Posterior vena cava (tissue), 2 donors: ENCODE results near the gene TMOD1. TPM values are rescaled to one million over a fixed set of nuclear protein-coding genes. Genes with fewer than 3 reads are reported as not detected.
A peak's percentile ranks its signal among the peaks of the same experiment; 100 is the strongest.
"Not testable (repeated sequence)": the region's sequence is repeated elsewhere in the genome, so short reads cannot be mapped to it uniquely, and the experiment has no call there.

Experiments
- DNase-seq: peaks from one replicate; pipeline ENCODE4 v3.0.0-alpha.2; 2020; ENCODE audit warnings: low spot score
- intact Hi-C, 2 donors: fragments of 100-400 bp; cut with DNase I; formaldehyde crosslinking; loops; one replicate each; pipeline versions ENCODE4 v1.14.1 to v1.14.2; 2022 to 2023
- total RNA-seq, 2 donors: library from RNA; stranded (reverse); fragmentation: NEBNext Ultra II Directional; extraction: Animal tissue kit (Norgen Biotek cat#: 25700); gene quantifications; one replicate each; pipeline ENCODE4 v1.2.1, GENCODE V29; 2021
- donor health status: DM: yes; HTN: yes; CAD: no.
- donor health status: DM: yes; HTN: yes; CAD: no.

Gene TMOD1
- total RNA-seq, 2 donors from 2014 or later = 57.8 to 72.1 TPM

DNA sequence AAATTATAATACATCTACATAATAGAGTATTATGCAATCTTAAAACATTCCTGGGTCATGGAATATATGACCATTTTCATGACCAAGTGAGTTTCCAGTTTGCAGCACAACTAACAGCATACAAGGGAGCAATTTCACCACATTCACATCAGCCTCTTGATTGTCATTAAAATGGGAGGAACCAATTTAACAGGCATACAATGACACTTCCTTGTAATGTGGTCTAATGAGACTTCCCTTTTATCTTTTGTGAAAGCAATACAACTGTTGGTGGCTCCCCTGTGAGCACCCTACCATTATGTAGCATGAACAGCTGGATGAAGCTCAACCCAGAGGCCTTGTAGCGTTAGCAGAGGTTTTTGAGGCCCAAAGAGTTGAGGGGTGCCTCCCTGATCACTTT is 13.6 kb upstream of the TMOD1 start:
- DNase-seq = no peak
- intact Hi-C loops = no loop called here

DNA sequence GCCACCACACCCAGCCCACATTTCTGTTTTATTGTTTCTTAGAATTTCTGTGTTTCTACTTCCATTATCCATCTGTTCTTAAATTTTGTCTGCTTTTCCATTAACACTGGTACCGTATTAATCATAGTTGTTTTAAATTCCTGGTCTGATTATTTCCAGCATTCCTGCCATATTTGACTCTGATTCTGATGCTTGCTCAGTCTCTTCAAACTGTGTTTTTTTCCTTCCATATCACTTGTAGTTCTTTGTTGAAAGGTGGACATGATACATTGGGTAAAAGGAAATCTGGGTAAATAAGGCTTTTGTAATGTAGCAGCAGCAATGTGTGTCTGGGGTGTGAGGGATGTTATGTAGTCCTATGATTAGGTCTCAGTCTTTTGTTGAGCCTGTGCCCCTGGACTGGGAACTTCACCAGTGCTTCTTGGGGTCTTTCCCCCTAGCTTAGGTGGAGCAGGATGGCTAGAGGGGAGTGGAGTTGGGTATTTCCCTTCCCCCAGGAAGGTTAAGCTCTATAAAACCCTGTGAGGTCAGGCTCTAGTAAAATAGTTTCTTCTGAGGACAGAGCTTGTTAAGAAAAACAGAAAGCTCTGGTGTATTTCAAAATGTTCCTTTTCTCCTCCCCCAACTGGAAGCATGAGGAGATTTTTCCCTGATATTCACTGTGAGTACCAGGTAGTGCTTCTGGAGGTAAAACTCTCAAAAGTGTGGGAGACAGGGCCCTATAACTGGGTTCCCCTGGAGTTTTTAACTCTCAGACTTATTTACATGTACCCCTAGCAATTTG is 10.1 kb upstream of the TMOD1 start:
- no peak for DNase-seq
- intact Hi-C loops = no loop called here

DNA sequence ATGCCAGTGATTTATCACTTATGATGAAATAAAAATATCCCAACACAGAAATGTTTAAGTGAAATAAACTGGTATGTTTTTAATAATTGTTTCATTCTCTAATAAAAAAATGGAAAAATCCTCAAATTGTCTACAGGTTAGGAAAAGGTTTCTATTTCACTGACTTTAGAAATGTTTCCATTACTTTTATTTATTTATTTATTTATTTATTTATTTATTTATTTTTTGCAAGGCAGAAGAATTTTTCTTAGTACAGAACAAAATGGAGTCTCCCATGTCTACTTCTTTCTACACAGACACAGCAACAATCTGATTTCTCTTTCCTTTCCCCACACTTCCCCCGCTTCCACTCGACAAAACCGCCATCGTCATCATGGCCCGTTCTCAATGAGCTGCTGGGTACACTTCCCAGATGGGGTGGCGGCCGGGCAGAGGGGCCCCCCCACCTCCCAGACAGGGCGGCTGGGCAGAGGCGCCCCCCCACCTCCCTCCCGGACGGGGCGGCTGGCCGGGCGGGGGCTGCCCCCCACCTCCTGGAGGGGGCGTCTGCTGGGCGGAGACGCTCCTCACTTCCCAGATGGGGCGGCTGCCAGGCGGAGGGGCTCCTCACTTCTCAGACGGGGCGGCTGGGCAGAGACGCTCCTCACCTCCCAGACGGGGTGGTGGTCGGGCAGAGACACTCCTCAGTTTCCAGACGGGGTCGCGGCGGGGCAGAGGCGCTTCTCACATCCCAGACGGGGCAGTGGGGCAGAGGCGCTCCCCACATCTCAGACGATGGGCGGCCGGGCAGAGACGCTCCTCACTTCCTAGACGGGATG is 3.7 kb upstream of the TMOD1 start:
- intact Hi-C loops, DNase-seq: not testable (repeated sequence)

DNA sequence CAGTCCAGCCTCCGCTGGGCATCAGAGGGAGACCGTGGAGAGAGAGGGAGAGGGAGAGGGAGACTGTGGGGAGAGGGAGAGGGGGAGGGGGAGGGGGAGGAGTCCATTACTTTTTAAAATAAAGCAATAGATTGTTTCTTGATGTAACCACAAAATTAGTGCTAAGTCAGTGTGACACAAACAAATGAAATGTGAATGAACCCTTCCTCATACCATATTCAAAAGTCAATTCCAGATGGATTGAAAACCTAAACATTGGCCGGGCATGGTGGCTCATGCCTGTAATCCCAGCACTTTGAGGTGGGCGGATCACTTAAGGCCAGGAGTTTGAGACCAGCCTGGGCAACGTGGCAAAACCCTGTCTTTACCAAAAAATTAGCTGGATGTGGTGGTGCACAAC is 2.6 kb upstream of the TMOD1 start:
- intact Hi-C loops, DNase-seq: not testable (repeated sequence)

DNA sequence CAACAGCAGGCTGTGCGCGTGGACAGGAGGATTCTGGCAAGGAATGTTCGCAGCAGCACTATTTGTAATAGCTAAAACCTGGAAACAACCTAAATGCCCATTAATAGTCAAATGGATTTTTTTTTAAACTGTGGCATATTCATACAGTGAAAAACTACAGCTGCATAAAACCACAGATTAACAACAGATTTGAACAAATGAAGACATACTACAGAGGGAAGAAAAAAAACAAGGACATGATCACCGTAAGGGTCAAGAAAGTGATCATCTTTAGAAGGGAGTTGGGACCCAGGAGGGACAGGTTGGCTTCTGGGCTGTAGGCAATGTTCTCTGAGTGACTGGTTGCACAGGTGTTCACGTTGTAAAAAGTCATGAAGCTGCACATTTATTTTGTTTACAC is 1.2 kb upstream of the TMOD1 start:
- no peak for DNase-seq
- intact Hi-C loops = loop anchor here in 1 of 2 donors (10.0 kb wide), 1 partner anchor 65 kb away; no protein-coding TSS in a partner anchor

DNA sequence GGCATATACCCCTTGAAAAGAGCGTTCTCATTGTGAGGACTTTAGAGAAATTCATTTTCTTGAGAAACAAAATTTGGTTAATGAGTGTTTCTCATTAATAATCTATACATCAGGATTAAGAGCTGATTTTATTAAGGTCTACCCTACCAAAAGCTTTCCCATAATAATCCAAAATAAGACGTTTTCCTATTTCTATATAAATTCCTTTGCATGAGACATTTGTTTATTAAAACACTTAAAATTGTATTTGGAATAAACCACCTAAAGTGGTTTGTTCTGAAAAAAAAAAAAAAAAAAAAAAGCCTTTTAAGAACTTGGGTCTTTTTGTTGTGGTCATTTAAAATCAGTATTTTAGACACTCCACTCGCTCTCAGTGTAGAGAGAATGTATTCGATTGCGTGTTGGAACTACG is 695 bp upstream of the TMOD1 start:
- intact Hi-C loops = loop anchor here in 1 of 2 donors (10.0 kb wide), 1 partner anchor 64 kb away; no protein-coding TSS in a partner anchor
- DNase-seq = no peak

DNA sequence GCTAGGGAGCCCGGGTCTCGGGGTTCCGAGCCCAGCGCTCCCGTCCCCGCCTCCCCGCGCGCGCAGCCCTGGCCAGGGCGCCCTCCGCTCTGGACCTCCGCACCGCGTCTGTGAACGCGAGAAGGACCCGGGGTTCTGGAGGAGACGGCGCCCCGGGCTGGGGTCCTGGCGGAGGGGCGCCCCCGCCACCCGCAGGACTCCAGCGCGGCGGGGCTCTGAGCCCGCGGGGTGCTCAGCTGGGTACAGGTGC is 431 bp downstream of the TMOD1 start:
- intact Hi-C loops = loop anchor here in 1 of 2 donors (10.0 kb wide), 1 partner anchor 63 kb away; no protein-coding TSS in a partner anchor
- peak; percentile 81 for DNase-seq

DNA sequence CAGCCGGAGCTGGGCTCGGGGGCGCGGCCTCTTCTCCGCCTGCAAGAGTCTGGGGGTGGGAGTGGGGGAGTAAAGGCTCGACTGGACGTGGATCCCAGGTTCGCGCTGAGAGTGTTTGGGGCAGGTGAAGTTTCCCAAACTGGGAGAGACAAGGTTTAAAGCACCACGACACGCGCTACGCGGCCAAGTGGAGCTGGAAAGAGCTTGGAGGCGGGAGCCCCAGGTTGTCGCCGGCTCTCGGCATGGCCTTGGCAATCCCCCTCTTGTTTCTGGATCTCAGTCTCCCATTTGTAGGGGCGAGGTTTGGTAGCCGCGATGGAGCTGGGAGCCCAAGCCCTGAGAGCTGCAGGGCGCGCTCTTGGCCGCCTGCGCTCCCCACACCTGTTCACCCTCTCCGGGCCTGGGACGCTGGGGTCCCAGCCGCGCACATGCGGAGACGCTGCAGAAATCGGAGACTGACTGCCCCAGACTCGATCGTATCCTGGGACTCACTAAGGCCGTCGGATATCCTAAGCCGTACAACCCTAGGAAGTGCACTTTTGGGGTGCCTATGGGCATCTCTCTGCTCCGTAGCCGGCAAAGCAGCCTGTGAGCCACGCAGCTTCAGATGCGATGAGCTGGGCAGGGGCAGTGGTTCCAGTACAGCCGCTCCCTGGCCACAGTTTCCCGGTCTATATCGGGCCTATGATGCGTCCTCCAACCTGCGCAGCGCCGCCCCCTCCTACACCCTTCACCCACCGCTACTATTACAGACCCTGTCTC is 937 bp downstream of the TMOD1 start:
- peak; percentile 81 for DNase-seq
- intact Hi-C loops = loop anchor here in 1 of 2 donors (10.0 kb wide), 1 partner anchor 62 kb away; no protein-coding TSS in a partner anchor

DNA sequence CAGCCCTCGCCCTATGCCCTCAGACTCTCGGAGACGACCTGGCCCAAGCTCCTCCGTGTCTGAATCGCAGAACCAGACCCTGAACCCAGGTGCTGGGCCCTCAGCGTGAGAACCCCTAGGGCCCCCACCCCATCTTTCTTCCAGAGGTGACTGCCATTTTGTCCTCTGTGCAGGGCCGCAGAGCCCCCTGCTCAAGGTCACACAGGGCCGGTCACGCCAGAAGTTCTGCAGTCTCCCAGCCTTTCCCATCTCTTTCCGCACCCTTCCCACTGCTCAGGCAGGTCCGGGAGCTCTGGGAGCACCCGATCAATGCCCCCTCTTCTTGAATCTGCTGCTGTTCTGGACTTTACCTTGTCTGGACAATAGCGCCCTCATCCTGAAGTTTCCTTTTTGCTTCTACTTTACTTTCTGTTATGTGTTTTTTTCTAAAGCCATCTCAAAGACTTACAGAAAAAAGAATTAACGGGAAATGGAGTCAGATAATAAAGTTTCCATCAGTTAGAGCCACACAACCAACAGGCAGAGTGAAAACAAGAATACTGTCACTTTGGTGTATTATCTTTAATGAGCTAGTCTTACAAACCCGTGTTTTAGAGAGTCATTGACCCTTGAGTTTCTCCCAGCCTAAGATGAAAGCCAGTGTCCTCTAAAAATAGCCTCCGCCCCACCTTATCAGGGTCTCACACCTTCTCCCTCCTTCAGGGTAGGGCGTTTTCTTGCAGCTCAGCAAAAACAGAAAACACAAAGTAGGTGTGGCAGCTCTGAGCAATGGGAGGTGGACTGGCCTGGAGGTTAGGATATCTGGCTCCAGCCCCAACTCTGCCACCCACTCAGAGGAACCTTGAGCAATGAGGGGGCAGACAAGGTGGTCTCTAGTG is 1.8 kb downstream of the TMOD1 start:
- intact Hi-C loops = loop anchor here in 1 of 2 donors (10.0 kb wide), 1 partner anchor 62 kb away; no protein-coding TSS in a partner anchor
- DNase-seq = no peak

DNA sequence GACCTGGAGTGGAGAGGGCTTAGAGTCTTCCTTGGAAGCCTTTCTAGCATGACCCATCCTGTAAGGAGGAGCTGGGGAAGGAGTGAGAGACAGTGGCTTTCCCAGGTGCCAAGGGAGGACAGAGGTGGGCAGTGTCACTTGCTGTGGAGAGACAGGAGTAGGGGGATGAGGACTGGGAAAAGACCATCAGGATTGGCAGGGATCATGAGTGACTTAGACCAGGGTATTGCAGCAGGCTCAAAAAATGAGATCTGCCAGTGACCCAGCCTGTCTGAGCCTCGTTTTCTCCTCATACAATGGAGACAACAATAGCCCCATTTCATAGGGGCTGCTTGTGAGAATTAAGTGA is 2.4 kb downstream of the TMOD1 start:
- no peak for DNase-seq
- intact Hi-C loops = loop anchor here in 1 of 2 donors (10.0 kb wide), 1 partner anchor 61 kb away; no protein-coding TSS in a partner anchor

DNA sequence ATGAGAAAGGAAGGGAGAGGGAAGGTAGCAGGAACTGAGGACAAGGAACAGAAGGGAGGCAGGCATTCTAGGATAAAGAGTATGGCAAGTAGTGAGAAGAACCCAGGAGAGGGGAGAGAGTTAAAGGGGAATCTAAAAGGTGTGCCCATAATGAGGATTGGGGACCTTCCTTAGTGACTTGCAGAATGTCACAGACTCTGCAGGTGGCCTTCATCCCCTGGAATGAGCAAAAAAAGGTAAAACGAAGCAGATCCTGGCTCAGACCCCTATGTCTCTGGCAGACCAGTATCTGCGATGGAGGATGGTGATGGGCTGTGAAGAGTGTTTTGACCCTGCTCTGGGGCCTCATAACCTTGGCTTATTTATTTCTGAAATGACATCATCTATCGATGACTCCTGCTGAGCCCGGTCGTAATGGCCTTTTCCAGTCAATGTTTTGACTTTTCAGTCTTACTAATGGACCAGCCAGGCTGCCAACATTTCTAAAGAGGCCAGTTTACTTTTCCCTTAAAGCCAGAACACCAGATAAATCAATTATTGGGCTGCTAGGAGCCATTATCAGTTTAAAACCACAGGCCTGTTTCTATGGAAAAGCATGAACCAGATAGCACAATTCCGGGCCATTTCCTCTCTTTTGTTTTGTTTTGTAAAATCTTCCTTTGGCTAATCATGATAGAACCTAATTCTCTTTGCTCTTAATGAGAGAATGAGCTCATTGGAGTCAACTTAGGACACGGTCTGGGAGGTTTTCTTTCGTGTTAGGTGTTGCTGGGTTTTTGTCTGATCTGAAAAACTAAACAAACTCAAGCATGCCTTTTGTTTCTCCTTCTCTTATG is 3.1 kb downstream of the TMOD1 start:
- no peak for DNase-seq
- intact Hi-C loops = loop anchor here in 1 of 2 donors (10.0 kb wide), 1 partner anchor 60 kb away; no protein-coding TSS in a partner anchor

DNA sequence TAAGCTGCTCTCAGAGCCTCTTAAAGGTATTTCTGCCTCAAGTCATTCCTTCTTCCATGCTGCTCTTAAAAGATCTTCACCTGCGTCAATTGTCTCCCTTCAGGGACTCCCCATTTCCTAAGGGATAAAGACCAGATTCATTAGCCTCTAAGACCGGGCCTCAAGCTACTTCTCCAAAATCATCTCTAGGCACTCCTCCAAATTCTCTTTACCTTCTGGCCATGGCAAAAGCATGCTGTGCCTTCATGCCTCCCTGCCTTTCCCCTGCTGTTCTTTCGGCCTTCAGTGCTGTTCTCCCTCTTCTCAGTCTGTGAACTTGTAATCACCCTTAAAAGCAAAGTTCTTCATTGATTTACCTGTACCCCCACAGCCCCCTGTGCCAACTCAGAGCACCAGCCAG is 4.4 kb downstream of the TMOD1 start:
- DNase-seq = no peak
- intact Hi-C loops = loop anchor here in 1 of 2 donors (10.0 kb wide), 1 partner anchor 59 kb away; no protein-coding TSS in a partner anchor

DNA sequence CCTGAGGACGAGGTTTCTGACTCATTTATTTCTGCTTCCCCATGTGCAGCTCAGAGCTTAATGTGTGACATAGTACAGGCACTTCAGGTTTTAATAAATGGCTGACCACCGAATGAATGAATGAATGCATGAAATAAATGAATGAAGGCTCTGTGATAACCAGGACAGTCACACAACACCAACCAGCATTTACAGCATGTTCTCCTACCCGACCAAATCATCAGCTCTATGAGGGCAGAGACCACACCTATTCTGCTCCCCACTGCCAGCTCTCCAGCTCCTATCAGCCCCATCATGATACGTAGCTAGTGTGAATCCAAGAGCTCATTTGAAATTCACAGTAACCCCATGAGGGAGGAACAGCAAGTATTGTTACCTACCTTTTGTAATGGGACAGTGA is 4.8 kb downstream of the TMOD1 start:
- DNase-seq = no peak
- intact Hi-C loops = loop anchor here in 1 of 2 donors (10.0 kb wide), 1 partner anchor 58 kb away; no protein-coding TSS in a partner anchor

DNA sequence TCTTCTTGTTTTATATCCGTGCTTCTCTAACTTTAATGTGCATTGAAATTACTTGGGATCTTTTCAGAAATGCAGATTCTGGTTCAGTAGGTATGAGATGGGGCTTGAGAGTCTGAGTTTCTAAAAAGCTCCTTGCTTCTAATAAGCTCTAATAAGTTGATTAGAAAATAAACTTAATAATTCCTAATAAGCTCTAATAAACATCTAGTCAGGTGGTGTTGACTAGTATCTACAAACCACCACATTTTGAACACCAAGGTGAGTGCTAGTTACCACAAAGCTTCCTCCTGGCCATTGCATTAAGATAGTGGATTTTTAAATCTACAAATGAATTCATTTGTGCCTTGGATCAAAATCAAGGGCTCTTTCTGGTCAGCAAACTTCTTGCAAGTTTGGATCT is 5.3 kb downstream of the TMOD1 start:
- intact Hi-C loops = loop anchor here in 1 of 2 donors (10.0 kb wide), 1 partner anchor 58 kb away; no protein-coding TSS in a partner anchor
- DNase-seq = no peak

DNA sequence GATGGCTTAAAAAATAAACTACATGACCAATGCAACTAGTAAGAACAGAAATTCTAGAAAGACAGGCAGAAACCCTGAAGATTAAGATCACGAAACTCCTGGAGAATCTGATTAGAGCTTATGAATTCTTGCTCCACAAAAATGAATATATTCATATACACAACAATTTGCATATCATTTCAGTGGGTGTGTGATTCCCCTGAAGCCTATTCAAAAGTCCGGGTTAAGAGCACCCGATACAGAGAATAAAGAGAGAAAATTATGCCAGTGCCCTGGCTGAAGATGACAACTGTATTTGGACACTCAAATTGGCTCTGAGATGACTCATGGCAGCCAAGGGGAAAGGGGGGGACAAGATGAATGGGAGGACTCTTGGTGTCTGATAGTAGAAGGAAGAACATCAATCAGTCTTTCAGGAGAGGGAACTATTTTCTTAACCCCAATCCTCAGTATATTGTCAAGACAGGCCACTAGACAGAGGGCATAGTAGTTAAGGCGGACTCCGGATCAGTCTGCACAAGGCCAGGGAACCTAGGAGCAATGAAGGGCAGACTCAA is 6.0 kb downstream of the TMOD1 start:
- intact Hi-C loops = loop anchor here in 1 of 2 donors (10.0 kb wide), 1 partner anchor 57 kb away; no protein-coding TSS in a partner anchor
- DNase-seq = no peak

DNA sequence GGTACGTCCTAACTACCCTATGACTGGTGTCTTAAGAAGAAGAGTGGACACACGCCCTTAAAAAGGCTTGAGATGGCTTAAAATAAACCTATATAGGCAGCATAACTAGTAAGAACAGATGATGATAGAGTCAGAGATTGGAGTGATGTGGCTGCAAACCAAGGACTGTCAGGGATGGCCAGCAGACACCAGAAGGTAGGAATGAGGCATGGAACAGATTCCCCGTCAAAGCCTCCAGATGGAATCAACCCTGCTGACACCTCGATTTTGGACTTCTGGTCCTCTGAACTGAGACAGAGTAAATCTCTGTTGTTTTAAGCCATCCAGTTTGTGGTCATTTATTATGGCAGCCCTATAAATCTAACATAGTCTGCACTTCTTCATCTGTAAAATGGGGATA is 7.4 kb downstream of the TMOD1 start:
- DNase-seq = no peak
- intact Hi-C loops = loop anchor here in 1 of 2 donors (10.0 kb wide), 1 partner anchor 56 kb away; no protein-coding TSS in a partner anchor
